ENCODE measurements around the gene PFDN5. TPM values are rescaled to one million over a fixed set of nuclear protein-coding genes. Genes with fewer than 3 reads are reported as not detected.
"Not testable (repeated sequence)": the region's sequence is repeated elsewhere in the genome, so short reads cannot be mapped to it uniquely, and the experiment has no call there.

The PFDN5 gene
- total RNA-seq, 2 donors from 2014 or later: 337 to 403 TPM

DNA sequence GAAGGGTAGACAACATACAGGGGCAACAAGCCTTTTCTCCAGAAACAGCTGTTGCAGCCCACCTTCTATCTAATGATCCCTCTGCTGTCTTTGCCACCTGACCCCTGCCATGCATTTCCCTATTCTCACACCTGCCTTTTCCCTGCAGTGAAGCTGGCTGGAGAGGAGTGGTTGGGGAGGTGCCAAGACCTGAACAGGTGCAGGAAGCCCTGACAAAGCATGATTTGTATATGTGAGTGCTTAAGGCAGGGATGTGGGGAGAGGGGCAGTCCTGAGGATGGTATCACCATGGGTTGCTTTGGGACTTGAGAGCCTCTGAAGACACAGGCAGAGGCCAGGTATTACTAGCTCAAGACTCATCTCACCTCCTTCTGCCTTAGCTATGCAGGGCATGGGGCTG is 2.9 kb upstream of the PFDN5 start:
- no peak overlapping the region for H3K4me3 ChIP-seq
- intact Hi-C loops (cut with DNase I): loop anchor here (5.0 kb wide), 1 partner anchor 40 kb away; a partner anchor contains a TSS
- H3K27me3 ChIP-seq: no peaks in the 10 kb centered on the region
- H3K27ac ChIP-seq: no peak overlapping the region
- ATAC-seq: no peak
- no peak for TF ChIP-seq POLR2A (IDR thresholded peaks at IDR 0.05)
- TF ChIP-seq, protein P1, sequence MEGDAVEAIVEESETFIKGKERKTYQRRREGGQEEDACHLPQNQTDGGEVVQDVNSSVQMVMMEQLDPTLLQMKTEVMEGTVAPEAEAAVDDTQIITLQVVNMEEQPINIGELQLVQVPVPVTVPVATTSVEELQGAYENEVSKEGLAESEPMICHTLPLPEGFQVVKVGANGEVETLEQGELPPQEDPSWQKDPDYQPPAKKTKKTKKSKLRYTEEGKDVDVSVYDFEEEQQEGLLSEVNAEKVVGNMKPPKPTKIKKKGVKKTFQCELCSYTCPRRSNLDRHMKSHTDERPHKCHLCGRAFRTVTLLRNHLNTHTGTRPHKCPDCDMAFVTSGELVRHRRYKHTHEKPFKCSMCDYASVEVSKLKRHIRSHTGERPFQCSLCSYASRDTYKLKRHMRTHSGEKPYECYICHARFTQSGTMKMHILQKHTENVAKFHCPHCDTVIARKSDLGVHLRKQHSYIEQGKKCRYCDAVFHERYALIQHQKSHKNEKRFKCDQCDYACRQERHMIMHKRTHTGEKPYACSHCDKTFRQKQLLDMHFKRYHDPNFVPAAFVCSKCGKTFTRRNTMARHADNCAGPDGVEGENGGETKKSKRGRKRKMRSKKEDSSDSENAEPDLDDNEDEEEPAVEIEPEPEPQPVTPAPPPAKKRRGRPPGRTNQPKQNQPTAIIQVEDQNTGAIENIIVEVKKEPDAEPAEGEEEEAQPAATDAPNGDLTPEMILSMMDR (IDR thresholded peaks at IDR 0.05): no peak
- H3K4me1 ChIP-seq: peaks cover 22% of the 10 kb centered on the region
- no peaks in the 10 kb centered on the region for H3K9me3 ChIP-seq
- H3K36me3 ChIP-seq (replicated peaks in 1 of 2; ENCODE audit: insufficient read depth in 1 of 2, low read depth in 2 of 2): no peaks in the 10 kb centered on the region
- DNase-seq: peak in 1 of 4 donors; percentile 13

DNA sequence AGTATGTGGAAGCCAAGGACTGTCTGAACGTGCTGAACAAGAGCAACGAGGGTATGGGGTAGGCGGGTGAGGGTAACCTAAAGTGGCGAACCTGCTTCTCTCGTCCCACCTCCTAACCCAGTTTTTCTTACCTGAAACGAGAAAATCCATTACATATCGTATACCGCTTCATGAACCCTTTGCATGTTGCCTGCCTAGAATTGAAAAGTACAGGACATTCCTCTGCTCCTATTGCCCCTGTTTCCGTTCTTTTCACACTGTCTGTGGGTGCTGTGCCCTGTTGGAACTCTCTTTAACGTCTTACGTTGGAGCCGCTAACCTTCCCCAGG is 513 bp downstream of the PFDN5 start:
- ATAC-seq: no peak
- TF ChIP-seq POLR2A (IDR thresholded peaks at IDR 0.05): no peak
- TF ChIP-seq, protein P1 (IDR thresholded peaks at IDR 0.05): no peak

GRCh38 chr12:53297106-53297505 is 1.8 kb downstream of the PFDN5 start:
- H3K27me3 ChIP-seq; ATAC-seq; H3K9me3 ChIP-seq; H3K4me3 ChIP-seq; H3K36me3 ChIP-seq (replicated peaks in 1 of 2; ENCODE audit: insufficient read depth in 1 of 2, low read depth in 2 of 2); H3K27ac ChIP-seq; intact Hi-C loops (cut with DNase I); DNase-seq: not testable (repeated sequence)
- WGBS, 2 donors: 91 to 93% methylated on average over 10 of the region's 10 CpGs
- peaks cover 50% of the 10 kb centered on the region for H3K4me1 ChIP-seq

More for the DNA sequence above, 513 bp downstream of the PFDN5 start:
- DNase-seq: no peak
- Histone ChIP-seq H3K36me3 (replicated peaks in 1 of 2; ENCODE audit: insufficient read depth in 1 of 2, low read depth in 2 of 2) (peaks cover 0 to 2% of the 10 kb centered on the region in 2 donors), H3K4me1 (peaks cover 43% of the 10 kb centered on the region), H3K27me3 (no peaks in the 10 kb centered on the region), H3K4me3 (peak overlapping the region; percentile 35 to 53), H3K27ac (peak overlapping the region; percentile 19 to 84 (median 79)), H3K9me3 (no peaks in the 10 kb centered on the region)
- 1 to 2% methylated on average over 11 to 12 of the region's 12 CpGs for WGBS, 2 donors
- intact Hi-C loops (cut with DNase I): no loop called here

GRCh38 chr12:53298164-53298563 is 2.8 kb downstream of the PFDN5 start:
- no peak for ATAC-seq
- Histone ChIP-seq H3K9me3 (no peaks in the 10 kb centered on the region), H3K4me3 (no peak overlapping the region), H3K36me3 (replicated peaks in 1 of 2; ENCODE audit: insufficient read depth in 1 of 2, low read depth in 2 of 2) (peaks cover 0 to 8% of the 10 kb centered on the region in 2 donors), H3K4me1 (peaks cover 50% of the 10 kb centered on the region), H3K27me3 (no peaks in the 10 kb centered on the region), H3K27ac (peak overlapping the region in 1 of 4 donors; percentile 74)
- DNase-seq: peak in 1 of 4 donors; percentile 20
- TF ChIP-seq POLR2A (IDR thresholded peaks at IDR 0.05): no peak
- TF ChIP-seq, protein P1 (IDR thresholded peaks at IDR 0.05): no peak
- intact Hi-C loops (cut with DNase I): no loop called here
- WGBS, 2 donors: 55 to 66% methylated on average over 5 of the region's 5 CpGs

GRCh38 chr12:53299101-53299453 is 3.7 kb downstream of the PFDN5 start:
- intact Hi-C loops (cut with DNase I): no loop called here
- ATAC-seq: no peak
- TF ChIP-seq, protein P1 (IDR thresholded peaks at IDR 0.05): no peak
- no peak for TF ChIP-seq POLR2A (IDR thresholded peaks at IDR 0.05)

More at GRCh38 chr12:53299101-53299453, 3.7 kb downstream of the PFDN5 start:
- 43 to 51% methylated on average over 5 of the region's 5 CpGs for WGBS, 2 donors
- Histone ChIP-seq H3K27ac (peak overlapping the region in 2 of 4 donors; percentile 74 to 76), H3K4me1 (peaks cover 50% of the 10 kb centered on the region), H3K9me3 (no peaks in the 10 kb centered on the region), H3K27me3 (no peaks in the 10 kb centered on the region), H3K36me3 (replicated peaks in 1 of 2; ENCODE audit: insufficient read depth in 1 of 2, low read depth in 2 of 2) (peaks cover 0 to 9% of the 10 kb centered on the region in 2 donors), H3K4me3 (no peak overlapping the region)
- DNase-seq: peak in 1 of 4 donors; percentile 44
